Coronary artery (tissue), 2 donors: ENCODE data around the gene KLRG1.

Experiments used
- DNase-seq: peaks from one replicate; pipeline ENCODE4 v3.0.0-alpha.2; 2017; ENCODE audit warnings: low spot score
- H3K27ac ChIP-seq, 2 donors: fragments of 200-600 bp; sonication (generic); one replicate each; pipeline ENCODE4 v1.5.1; 2016 to 2019
- H3K4me3 ChIP-seq: fragments of 200-600 bp; sonication (generic); 2 replicates; pipeline ENCODE4 v1.5.1; 2016; ENCODE audit warnings: mild to moderate bottlenecking, moderate library complexity
- TF ChIP-seq, protein P1 (sequence below): fragments of 200-600 bp; sonication (generic); IDR thresholded peaks from one replicate; pipeline ENCODE4 v1.5.1; 2019; ENCODE audit warnings: antibody characterized with exemption

KLRG1 gene

GRCh38 chr12:8980137-8980536 lies 9.2 kb upstream of the KLRG1 start:
- no peak overlapping the region for H3K4me3 ChIP-seq
- TF ChIP-seq, protein P1, sequence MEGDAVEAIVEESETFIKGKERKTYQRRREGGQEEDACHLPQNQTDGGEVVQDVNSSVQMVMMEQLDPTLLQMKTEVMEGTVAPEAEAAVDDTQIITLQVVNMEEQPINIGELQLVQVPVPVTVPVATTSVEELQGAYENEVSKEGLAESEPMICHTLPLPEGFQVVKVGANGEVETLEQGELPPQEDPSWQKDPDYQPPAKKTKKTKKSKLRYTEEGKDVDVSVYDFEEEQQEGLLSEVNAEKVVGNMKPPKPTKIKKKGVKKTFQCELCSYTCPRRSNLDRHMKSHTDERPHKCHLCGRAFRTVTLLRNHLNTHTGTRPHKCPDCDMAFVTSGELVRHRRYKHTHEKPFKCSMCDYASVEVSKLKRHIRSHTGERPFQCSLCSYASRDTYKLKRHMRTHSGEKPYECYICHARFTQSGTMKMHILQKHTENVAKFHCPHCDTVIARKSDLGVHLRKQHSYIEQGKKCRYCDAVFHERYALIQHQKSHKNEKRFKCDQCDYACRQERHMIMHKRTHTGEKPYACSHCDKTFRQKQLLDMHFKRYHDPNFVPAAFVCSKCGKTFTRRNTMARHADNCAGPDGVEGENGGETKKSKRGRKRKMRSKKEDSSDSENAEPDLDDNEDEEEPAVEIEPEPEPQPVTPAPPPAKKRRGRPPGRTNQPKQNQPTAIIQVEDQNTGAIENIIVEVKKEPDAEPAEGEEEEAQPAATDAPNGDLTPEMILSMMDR: no peak
- no peak for DNase-seq
- no peak overlapping the region for H3K27ac ChIP-seq

- TF ChIP-seq, protein P1: no peak
- no peak for DNase-seq
- Histone ChIP-seq H3K27ac (no peak overlapping the region), H3K4me3 (no peak overlapping the region)
These were observed 4.1 kb upstream of the KLRG1 start for GRCh38 chr12:8985213-8985754.

DNA sequence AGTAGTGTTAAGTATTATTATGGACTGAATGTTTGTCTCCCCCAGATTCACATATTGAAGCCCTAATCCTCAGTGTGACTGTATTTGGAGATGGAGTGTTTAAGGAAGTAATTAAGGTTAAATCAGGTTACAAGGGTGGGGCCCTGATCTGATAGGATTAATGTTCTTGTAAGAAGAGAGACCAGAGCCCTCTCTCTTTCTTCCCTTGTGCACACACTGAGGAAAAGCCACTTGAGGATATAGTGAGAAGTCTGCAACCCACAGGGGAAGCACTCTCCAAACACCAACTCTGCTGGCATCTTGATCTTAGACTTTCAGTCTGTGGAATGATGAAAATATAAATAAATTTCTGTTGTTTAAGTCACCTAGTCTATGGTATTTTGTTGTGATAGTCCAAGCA lies 2.2 kb upstream of the KLRG1 start:
- TF ChIP-seq, protein P1: no peak
- Histone ChIP-seq H3K27ac (no peak overlapping the region), H3K4me3 (no peak overlapping the region)
- no peak for DNase-seq

- Histone ChIP-seq H3K27ac (no peak overlapping the region), H3K4me3 (no peak overlapping the region)
- TF ChIP-seq, protein P1: no peak
- DNase-seq: no peak
These were observed 1.7 kb upstream of the KLRG1 start for GRCh38 chr12:8987685-8988084.

GRCh38 chr12:8991371-8992345 lies 2.3 kb downstream of the KLRG1 start:
- Histone ChIP-seq H3K27ac (no peak overlapping the region), H3K4me3 (no peak overlapping the region)
- TF ChIP-seq, protein P1: no peak
- no peak for DNase-seq

- no peak overlapping the region for H3K4me3 ChIP-seq
- no peak overlapping the region for H3K27ac ChIP-seq
- DNase-seq: no peak
- TF ChIP-seq, protein P1: no peak
These were observed 4.5 kb downstream of the KLRG1 start for GRCh38 chr12:8993827-8994226.
